Transverse colon (tissue), 3 donors: Measurements from ENCODE around the gene IFNGR2.

Experiments used
- CTCF ChIP-seq, 5 experiments: fragments of 200-600 bp in 3 of 5; fragments of 450-650 bp in 2 of 5; sonication (generic) in 3 of 5; IDR thresholded peaks; 1 replicate in 2 of 5; 2 replicates in 3 of 5; pipeline ENCODE4 v1.5.1; 2016 to 2017; ENCODE audit warnings: antibody characterized with exemption in 5 of 5, inconsistent platforms in 3 of 5, mild to moderate bottlenecking in 2 of 5, moderate library complexity in 1 of 5
- POLR2A ChIP-seq: fragments of 450-650 bp; IDR thresholded peaks from one replicate; pipeline ENCODE4 v1.6.1; 2016; ENCODE audit warnings: antibody characterized with exemption, mild to moderate bottlenecking, moderate library complexity

- no peak for TF ChIP-seq POLR2A
- TF ChIP-seq CTCF (IDR thresholded peaks at IDR 0.05), result no peak
Measured at GRCh38 chr21:33398361-33398760, 4.9 kb upstream of the IFNGR2 start.
